ENCODE results near the gene CBFA2T3.

The CBFA2T3 gene

GRCh38 chr16:88884569-88885271, 92.3 kb downstream of the CBFA2T3 start:
- DNase-seq = no peak

GRCh38 chr16:88883946-88884345, 93.1 kb downstream of the CBFA2T3 start:
- peak; percentile 65 for DNase-seq

DNA sequence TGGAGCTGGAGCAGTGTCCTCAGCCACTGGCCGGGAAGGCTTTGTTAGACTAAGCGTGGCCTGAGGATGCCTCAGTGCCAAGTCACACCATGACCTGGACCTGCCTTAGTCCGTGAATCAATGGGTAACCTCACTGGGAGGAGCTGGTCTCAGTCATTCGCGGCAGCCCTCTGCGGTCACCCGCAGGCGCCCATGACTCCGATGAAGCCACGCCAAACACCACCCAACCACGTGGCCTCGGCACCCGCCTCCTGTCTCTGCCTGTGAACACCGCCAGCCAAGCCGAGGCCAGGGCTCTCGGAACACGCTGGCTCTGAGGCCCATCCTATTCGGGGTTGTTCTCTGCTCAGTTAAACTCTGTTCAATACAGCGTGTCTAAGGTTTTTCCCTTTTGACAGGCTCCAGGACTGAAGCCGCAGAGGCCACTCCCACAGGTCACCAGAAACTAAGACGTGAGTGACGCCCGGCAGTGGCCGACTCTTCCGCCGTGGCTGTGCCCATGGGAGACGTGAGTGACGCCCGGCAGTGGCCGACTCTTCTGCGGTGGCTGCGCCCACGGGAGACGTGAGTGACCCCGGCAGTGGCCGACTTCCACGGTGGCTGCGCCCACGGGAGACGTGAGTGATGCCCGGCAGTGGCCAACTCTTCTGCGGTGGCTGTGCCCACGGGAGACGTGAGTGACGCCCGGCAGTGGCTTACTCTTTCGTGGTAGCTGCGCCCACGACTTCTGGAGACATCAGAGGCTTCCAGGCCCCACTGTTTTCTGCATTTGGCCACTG, 93.7 kb downstream of the CBFA2T3 start:
- DNase-seq = no peak

GRCh38 chr16:88882358-88883030, 94.5 kb downstream of the CBFA2T3 start:
- no peak for DNase-seq

DNA sequence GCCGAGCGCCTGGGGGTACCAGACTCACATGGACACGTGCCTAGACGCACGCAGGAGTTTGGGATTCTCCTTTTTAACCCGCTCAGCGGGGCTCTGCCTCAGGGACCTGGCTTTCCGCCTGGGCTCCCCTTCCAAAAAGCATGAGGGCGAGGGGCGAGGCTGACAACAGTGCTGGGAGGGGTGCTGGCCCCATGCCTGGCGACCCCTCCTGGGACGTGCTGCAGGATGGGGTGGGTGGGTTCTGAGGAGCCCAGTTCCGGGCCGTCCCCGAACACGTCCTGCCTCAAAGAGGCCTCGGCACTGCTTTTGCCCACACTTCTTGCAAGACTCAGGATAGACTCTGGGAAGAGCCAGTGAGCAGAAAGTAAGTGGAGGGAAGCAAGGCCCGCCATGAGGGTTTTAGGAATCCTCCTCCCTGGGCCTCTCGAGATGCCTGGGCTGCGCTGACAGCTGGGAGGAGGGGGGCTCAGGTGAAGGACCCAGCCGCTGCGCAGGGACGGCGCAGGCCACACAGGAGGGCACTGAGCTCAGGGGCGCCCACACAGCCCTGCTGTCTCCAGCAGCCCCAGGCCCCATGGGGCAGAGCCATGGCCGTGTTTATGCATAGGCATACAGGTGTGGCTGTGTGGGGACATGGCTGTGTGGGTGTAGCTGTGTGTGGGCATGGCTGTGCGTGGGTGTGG, 95.2 kb downstream of the CBFA2T3 start:
- DNase-seq = no peak

- DNase-seq = no peak
Measured at GRCh38 chr16:88881007-88881615, 95.9 kb downstream of the CBFA2T3 start.

GRCh38 chr16:88880226-88881006, 96.6 kb downstream of the CBFA2T3 start:
- DNase-seq = no peak

DNA sequence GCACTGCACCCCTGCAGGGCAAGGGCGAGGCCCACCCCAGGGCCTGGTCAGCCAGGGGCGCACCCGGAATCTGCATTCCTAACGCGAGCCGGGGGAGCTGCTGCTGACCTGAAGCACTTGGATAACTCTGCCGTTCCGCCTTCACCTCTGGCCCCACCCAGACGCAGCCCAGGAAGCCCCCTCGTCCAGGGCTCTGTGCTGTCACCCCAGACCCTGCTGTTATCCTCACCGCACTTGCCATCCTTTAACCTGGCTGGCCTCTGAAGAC, 97.3 kb downstream of the CBFA2T3 start:
- no peak for DNase-seq

DNA sequence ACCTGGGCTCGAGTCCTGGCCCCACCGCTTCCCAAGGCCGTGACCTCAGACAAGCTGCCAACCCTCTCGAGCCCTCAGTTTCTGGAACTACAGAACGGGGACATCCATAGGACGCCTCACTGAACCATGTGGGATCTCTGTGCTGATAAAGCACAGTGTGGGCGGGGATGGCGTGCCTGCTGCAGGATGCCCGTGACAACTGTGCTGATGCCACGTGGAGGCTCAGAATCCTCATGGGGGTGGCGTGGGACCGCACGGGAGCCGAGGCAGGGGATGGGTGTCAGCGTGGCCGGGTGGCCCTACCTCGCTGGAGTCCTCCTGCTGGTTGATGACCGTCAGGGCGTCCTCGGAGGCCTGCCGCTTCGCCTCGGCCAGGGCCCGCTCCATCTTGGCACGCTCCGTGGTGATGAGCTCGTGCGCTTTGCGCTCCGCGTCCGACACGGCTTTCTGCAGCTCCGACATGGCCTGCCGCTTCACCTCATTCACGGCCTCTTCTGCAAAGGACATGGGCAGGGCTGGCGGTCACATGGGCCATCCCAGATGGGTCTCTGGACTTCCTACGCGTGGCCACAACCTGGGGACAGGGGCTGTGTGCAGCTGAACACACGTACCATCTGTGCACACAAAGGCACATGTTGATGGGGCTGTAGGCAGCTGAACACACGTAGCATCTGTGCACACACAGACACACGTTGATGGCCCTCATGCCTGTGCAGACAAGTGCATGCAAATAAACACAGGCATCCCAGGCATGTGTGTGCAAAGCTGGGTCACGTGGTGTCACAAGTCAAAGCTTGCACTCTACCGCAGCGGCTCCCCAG, 97.8 kb downstream of the CBFA2T3 start:
- no peak for DNase-seq

DNA sequence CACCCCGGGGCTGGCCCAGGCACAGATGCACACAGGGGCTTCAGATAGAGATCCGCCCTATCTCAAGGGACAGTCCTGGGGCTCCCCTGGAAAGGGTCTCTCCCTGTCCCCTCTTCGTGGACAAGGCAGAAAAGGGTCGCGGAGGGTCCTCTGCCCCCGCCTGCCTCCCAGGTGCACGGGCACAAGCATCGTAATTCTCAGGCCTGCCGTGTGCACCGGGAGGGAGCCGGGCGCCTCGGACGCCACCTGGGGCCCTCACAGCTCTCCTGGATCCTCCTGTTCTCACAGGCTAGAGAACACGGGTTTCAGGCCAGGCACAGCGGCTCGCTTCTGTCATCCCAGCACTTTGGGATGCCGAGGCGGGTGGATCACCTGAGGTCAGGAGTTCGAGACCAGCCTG, 98.7 kb downstream of the CBFA2T3 start:
- DNase-seq = no peak

- DNase-seq = no peak
Measured at GRCh38 chr16:88877564-88878289, 99.3 kb downstream of the CBFA2T3 start.

- no peak for DNase-seq
Measured at GRCh38 chr16:88876942-88877526, 100.0 kb downstream of the CBFA2T3 start.

- no peak for DNase-seq
Measured at GRCh38 chr16:88875703-88876234, 101.2 kb downstream of the CBFA2T3 start.

DNA sequence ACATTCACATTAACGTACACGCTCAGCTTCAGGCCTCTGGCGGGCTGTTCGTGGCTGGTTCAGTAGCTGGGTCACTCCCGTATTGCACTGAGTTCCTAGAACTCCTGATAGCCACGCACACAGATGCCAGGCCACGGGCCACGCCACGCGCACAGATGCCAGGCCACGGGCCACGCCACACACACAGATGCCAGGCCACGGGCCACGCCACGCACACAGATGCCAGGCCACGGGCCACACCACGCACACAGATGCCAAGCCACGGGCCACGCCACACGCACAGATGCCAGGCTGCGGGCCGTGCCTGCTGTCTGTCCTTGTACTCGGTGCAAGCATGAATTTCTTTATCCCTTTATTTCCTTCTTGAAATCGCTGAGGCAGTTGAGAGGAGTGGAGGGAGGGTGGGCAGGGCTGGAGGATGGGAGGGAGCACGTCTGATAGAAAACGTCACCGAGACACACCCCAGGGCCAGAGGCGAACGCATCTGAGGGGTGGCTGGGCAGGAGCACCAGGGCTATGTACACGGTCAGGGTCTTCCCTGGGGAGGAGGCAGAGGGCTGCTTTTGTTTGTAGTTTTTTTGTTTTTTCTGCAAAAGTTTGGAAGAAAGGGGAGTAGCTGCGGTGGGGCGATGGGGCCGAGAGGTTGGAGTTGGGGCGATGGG, 101.9 kb downstream of the CBFA2T3 start:
- no peak for DNase-seq

GRCh38 chr16:88872650-88873331, 104.2 kb downstream of the CBFA2T3 start:
- no peak for DNase-seq

DNA sequence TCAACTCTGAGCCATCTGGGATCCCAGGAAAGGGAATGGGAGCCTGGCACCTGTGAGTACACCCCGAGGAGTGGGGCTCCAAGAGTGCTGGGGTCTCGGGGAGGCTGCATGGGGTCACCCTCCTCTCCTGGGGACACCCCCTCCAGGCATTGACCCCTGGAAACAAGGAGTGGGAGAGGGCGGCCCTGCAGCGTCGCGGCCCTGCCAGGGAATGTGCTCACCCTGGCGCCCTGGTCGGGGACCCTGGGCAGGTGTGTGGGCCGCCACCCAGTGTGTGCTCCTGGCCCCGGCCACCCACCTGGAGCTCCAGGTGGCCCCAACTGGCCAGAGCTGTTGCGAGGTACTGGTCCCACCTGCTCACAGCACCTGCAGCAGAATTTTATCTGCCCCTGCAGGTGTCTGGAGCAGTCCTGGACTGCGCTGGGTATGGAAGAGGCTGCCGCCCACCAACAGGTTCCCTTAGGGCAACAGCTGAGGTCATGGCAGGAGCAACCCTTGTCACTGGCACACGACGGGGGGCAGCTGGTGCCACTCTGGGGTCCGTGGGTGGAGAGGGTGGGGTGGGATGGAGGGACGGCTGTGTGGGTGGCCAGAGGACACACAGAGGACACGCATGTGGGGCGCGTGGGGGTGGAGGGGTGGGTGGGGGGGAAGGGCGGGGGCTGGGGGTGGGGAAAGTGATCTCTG, 105.1 kb downstream of the CBFA2T3 start:
- DNase-seq = peak; percentile 19

- no peak for DNase-seq
Measured at GRCh38 chr16:88871349-88871702, 105.7 kb downstream of the CBFA2T3 start.

Measured in SHP77 treated with DMSO at 0.1 percent for 48 hours (cell line).